KMS-11 (cell line): ENCODE data around the gene SPDYE5.

Experiments used
- H2AFZ ChIP-seq: fragments of 200-600 bp; sonication (generic); 2 replicates; pipeline ENCODE4 v1.6.1; 2016; ENCODE audit warnings: antibody characterized with exemption, mixed run types, low read depth
- H3K27ac ChIP-seq: fragments of 200-600 bp; sonication (generic); 2 replicates; pipeline ENCODE4 v1.6.1; 2016; ENCODE audit warnings: mild to moderate bottlenecking, mixed run types
- H3K27me3 ChIP-seq: fragments of 200-600 bp; sonication (generic); 2 replicates; pipeline ENCODE4 v1.6.1; 2017; ENCODE audit warnings: mild to moderate bottlenecking, low read depth, mixed run types, moderate library complexity; ENCODE audit not compliant: insufficient read depth
- H3K36me3 ChIP-seq: fragments of 200-600 bp; sonication (generic); 2 replicates; pipeline ENCODE4 v1.6.1; 2017; ENCODE audit warnings: mild to moderate bottlenecking, mixed run types; ENCODE audit not compliant: insufficient read depth
- H3K4me1 ChIP-seq: fragments of 200-600 bp; sonication (generic); 2 replicates; pipeline ENCODE4 v1.6.1; 2016; ENCODE audit warnings: mild to moderate bottlenecking, low read depth, mixed run types; ENCODE audit not compliant: poor library complexity, severe bottlenecking
- H3K4me2 ChIP-seq: fragments of 200-600 bp; sonication (generic); 2 replicates; pipeline ENCODE4 v1.7.0; 2016; ENCODE audit warnings: mild to moderate bottlenecking, mixed run types
- H3K4me3 ChIP-seq: fragments of 200-600 bp; sonication (generic); IDR thresholded peaks from 2 replicates; pipeline ENCODE4 v1.6.1; 2017; ENCODE audit warnings: low read depth, low read length, mixed read lengths; ENCODE audit not compliant: insufficient read depth
- H3K79me2 ChIP-seq: fragments of 200-600 bp; sonication (generic); 2 replicates; pipeline ENCODE4 v1.6.1; 2016; ENCODE audit warnings: low read depth, mixed run types; ENCODE audit not compliant: insufficient read depth
- H3K9ac ChIP-seq: fragments of 200-600 bp; sonication (generic); 2 replicates; pipeline ENCODE4 v1.6.1; 2016; ENCODE audit warnings: mild to moderate bottlenecking, mixed run types
- H4K20me1 ChIP-seq: fragments of 200-600 bp; sonication (generic); 2 replicates; pipeline ENCODE4 v1.6.1; 2016; ENCODE audit warnings: mild to moderate bottlenecking, mixed run types; ENCODE audit not compliant: insufficient read depth
- CTCF ChIP-seq: fragments of 200-600 bp; sonication (generic); conservative IDR thresholded peaks from 2 replicates; pipeline ENCODE4 v1.6.1; 2017; ENCODE audit warnings: low read depth, mild to moderate bottlenecking, antibody characterized with exemption, low read length, moderate library complexity, mixed read lengths

Gene SPDYE5

DNA sequence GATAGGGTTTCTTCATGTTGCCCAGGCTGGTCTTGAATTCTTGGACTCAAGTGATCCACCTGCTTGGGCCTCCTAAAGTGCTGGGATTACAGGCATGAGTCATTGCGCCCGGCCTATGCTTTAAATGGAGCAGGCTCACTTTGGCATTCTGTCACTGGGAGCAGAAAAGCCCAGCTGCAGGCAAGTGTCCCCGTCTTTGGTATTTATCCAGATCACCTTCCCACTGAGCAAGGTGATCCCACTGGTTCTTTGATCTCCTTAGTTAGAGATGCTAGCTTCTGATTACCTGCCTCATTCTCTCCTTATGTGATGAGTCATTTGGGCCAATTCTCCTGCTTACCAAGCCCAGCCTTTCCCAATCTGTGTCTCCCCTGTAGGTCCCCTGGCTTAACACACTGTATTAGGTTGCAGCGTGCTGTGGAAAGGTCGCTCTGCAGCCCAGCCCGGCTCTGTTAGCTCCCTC lies 39.3 kb downstream of the SPDYE5 start:
- H4K20me1 ChIP-seq: no peaks in the 10 kb centered on the region
- H3K9ac ChIP-seq: no peak overlapping the region
- H3K4me1 ChIP-seq: peaks cover 6% of the 10 kb centered on the region
- no peak for TF ChIP-seq CTCF
- no peak overlapping the region for H3K4me3 ChIP-seq
- H3K27ac ChIP-seq: no peak overlapping the region
- H3K36me3 ChIP-seq: no peaks in the 10 kb centered on the region
- H2AFZ ChIP-seq: no peak overlapping the region
- H3K4me2 ChIP-seq: no peak overlapping the region
- H3K79me2 ChIP-seq: peaks cover 15% of the 10 kb centered on the region
- H3K27me3 ChIP-seq: no peaks in the 10 kb centered on the region

DNA sequence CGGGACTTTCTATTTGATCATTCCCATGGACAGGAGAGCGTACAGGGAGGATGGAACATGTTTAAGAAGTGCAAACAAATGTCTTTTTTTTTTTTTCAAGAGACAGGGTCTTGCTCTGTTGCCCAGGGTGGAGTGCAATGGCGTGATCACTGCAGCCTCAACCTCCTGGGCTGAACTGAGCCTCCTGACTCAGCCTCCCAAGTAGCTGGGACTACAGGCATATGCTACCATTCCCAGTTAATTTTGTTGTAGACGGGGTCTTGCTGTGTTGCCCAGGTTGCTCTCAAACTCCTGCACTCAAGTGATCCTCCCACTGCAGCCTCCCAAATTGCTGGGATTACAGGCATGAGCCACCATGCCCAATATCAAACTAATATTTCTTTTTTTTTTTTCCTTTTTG lies 40.5 kb downstream of the SPDYE5 start:
- no peak overlapping the region for H3K4me3 ChIP-seq
- no peaks in the 10 kb centered on the region for H3K36me3 ChIP-seq
- no peak overlapping the region for H3K27ac ChIP-seq
- no peak overlapping the region for H2AFZ ChIP-seq
- no peaks in the 10 kb centered on the region for H4K20me1 ChIP-seq
- TF ChIP-seq CTCF: no peak
- no peak overlapping the region for H3K9ac ChIP-seq
- H3K4me2 ChIP-seq: no peak overlapping the region
- H3K27me3 ChIP-seq: no peaks in the 10 kb centered on the region
- H3K4me1 ChIP-seq: no peaks in the 10 kb centered on the region
- peaks cover 3% of the 10 kb centered on the region for H3K79me2 ChIP-seq

DNA sequence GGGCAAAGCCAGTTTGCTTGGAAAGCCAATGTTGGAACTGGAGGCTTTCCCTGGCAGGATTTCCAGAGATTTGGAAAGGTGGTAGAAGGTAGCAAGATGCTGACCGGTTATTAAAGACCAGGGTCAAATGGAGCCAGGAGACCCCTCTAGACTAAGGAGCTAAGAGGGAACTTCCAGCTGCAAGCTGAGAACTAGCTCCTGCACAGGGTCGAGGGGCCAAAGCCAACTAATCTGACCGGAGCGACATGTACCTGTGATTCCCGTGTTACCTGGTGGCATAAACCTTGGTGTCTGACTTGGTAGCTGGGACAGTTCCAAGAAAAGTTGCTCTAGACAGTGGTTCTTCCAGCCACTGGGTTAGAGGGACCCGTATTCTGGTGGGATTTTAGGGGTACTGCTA lies 41.8 kb downstream of the SPDYE5 start:
- Histone ChIP-seq H3K27ac (no peak overlapping the region), H3K36me3 (no peaks in the 10 kb centered on the region), H3K9ac (no peak overlapping the region), H3K4me2 (no peak overlapping the region), H2AFZ (no peak overlapping the region), H3K79me2 (no peaks in the 10 kb centered on the region), H3K27me3 (no peaks in the 10 kb centered on the region), H3K4me3 (no peak overlapping the region), H3K4me1 (no peaks in the 10 kb centered on the region), H4K20me1 (no peaks in the 10 kb centered on the region)
- TF ChIP-seq CTCF: no peak

- Histone ChIP-seq H3K4me3 (no peak overlapping the region), H4K20me1 (no peaks in the 10 kb centered on the region), H2AFZ (no peak overlapping the region)
Observed at GRCh38 chr7:75534727-75535307, 42.7 kb downstream of the SPDYE5 start.

More at GRCh38 chr7:75534727-75535307, 42.7 kb downstream of the SPDYE5 start:
- Histone ChIP-seq H3K27me3 (no peaks in the 10 kb centered on the region), H3K9ac (no peak overlapping the region), H3K36me3 (no peaks in the 10 kb centered on the region), H3K4me2 (no peak overlapping the region), H3K27ac (no peak overlapping the region), H3K79me2 (no peaks in the 10 kb centered on the region), H3K4me1 (no peaks in the 10 kb centered on the region)
- TF ChIP-seq CTCF: no peak
